GM06990 (cell line): ENCODE measurements around the gene STK38.

Experiments used
- DNase-seq: peaks from one replicate; pipeline ENCODE4 v3.0.0-alpha.2; 2011; ENCODE audit not compliant: insufficient read length; ENCODE audit errors: extremely low read depth
- H3K27me3 ChIP-seq: replicated peaks from 2 replicates; pipeline ENCODE4 v1.6.0; 2011; ENCODE audit warnings: low read length; ENCODE audit not compliant: control insufficient read depth, insufficient read depth
- H3K36me3 ChIP-seq: 2 replicates; pipeline ENCODE4 v1.5.1; 2011; ENCODE audit warnings: low read length; ENCODE audit not compliant: control insufficient read depth, insufficient read depth
- H3K4me3 ChIP-seq: replicated peaks from 2 replicates; pipeline ENCODE4 v1.5.1; 2011; ENCODE audit warnings: low read depth, mild to moderate bottlenecking, control low read depth, low read length
- CTCF ChIP-seq: IDR thresholded peaks from 2 replicates; pipeline ENCODE4 v1.5.1; 2011; ENCODE audit warnings: low read length, control low read depth, mild to moderate bottlenecking, inconsistent platforms; ENCODE audit not compliant: insufficient read depth, poor library complexity, severe bottlenecking

Gene STK38

GRCh38 chr6:36570264-36570663 is 23.0 kb upstream of the STK38 start:
- Histone ChIP-seq H3K27me3 (no peaks in the 10 kb centered on the region), H3K4me3 (no peak overlapping the region), H3K36me3 (no peaks in the 10 kb centered on the region)
- no peak for DNase-seq
- no peak for TF ChIP-seq CTCF

GRCh38 chr6:36566418-36566905 is 19.2 kb upstream of the STK38 start:
- Histone ChIP-seq H3K36me3 (no peaks in the 10 kb centered on the region), H3K4me3 (no peak overlapping the region), H3K27me3 (no peaks in the 10 kb centered on the region; the same call in 1 of the 2 replicates)
- TF ChIP-seq CTCF, result no peak
- no peak for DNase-seq

- Histone ChIP-seq H3K4me3 (no peak overlapping the region), H3K27me3 (no peaks in the 10 kb centered on the region; the same call in 1 of the 2 replicates), H3K36me3 (no peaks in the 10 kb centered on the region)
- no peak for TF ChIP-seq CTCF
- DNase-seq, result no peak
Observed at GRCh38 chr6:36563928-36564284, 16.6 kb upstream of the STK38 start.

GRCh38 chr6:36563237-36563927 is 16.1 kb upstream of the STK38 start:
- Histone ChIP-seq H3K27me3 (no peaks in the 10 kb centered on the region; the same call in 1 of the 2 replicates), H3K36me3 (no peaks in the 10 kb centered on the region), H3K4me3 (no peak overlapping the region)
- TF ChIP-seq CTCF, result no peak
- DNase-seq, result no peak

- H3K4me3 ChIP-seq, result no peak overlapping the region
Observed at GRCh38 chr6:36560822-36561221, 13.5 kb upstream of the STK38 start.

More at GRCh38 chr6:36560822-36561221, 13.5 kb upstream of the STK38 start:
- no peaks in the 10 kb centered on the region for H3K36me3 ChIP-seq
- no peaks in the 10 kb centered on the region; the same call in 1 of the 2 replicates for H3K27me3 ChIP-seq
- no peak for DNase-seq
- no peak for TF ChIP-seq CTCF
